Neural cell (in vitro differentiated cells): ENCODE measurements around the gene ADRB1.

Source experiments
- POLR2AphosphoS5 ChIP-seq: IDR thresholded peaks from 2 replicates; pipeline ENCODE4 v1.6.1; 2012
- TAF1 ChIP-seq: IDR thresholded peaks from 2 replicates; pipeline ENCODE4 v1.6.1; 2012; ENCODE audit warnings: low read depth
- TF ChIP-seq, protein P1 (sequence below): fragments of 450-650 bp; IDR thresholded peaks from 2 replicates; pipeline ENCODE4 v1.5.1; 2014; ENCODE audit warnings: antibody characterized with exemption, mild to moderate bottlenecking, moderate library complexity; ENCODE audit not compliant: poor library complexity, severe bottlenecking
- TF ChIP-seq, protein P2 (sequence below): IDR thresholded peaks from 2 replicates; pipeline ENCODE4 v1.6.1; 2012; ENCODE audit warnings: borderline replicate concordance

DNA sequence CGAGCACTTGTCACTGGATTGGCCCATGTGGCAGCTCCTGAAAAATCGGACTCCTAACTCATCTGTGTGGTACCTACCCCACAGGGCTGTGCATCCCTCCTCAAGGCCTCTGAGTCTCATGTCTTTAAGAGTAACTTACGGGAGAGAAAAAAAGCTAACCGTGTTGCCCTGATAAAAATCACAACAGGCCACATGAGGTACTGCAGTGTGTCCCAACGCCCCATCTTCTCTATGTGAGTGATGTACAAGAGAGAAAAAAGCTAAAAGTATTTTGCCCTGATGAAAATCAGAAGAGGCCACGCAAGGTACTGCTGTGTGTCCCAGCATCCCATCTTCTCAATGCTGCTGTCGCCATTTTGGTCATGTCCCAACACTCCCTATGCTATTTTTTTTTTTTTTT is 41.2 kb upstream of the ADRB1 start:
- TF ChIP-seq POLR2AphosphoS5 (no peak), TAF1 (no peak)
- TF ChIP-seq, protein P1, sequence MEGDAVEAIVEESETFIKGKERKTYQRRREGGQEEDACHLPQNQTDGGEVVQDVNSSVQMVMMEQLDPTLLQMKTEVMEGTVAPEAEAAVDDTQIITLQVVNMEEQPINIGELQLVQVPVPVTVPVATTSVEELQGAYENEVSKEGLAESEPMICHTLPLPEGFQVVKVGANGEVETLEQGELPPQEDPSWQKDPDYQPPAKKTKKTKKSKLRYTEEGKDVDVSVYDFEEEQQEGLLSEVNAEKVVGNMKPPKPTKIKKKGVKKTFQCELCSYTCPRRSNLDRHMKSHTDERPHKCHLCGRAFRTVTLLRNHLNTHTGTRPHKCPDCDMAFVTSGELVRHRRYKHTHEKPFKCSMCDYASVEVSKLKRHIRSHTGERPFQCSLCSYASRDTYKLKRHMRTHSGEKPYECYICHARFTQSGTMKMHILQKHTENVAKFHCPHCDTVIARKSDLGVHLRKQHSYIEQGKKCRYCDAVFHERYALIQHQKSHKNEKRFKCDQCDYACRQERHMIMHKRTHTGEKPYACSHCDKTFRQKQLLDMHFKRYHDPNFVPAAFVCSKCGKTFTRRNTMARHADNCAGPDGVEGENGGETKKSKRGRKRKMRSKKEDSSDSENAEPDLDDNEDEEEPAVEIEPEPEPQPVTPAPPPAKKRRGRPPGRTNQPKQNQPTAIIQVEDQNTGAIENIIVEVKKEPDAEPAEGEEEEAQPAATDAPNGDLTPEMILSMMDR = no peak
- TF ChIP-seq, protein P2, sequence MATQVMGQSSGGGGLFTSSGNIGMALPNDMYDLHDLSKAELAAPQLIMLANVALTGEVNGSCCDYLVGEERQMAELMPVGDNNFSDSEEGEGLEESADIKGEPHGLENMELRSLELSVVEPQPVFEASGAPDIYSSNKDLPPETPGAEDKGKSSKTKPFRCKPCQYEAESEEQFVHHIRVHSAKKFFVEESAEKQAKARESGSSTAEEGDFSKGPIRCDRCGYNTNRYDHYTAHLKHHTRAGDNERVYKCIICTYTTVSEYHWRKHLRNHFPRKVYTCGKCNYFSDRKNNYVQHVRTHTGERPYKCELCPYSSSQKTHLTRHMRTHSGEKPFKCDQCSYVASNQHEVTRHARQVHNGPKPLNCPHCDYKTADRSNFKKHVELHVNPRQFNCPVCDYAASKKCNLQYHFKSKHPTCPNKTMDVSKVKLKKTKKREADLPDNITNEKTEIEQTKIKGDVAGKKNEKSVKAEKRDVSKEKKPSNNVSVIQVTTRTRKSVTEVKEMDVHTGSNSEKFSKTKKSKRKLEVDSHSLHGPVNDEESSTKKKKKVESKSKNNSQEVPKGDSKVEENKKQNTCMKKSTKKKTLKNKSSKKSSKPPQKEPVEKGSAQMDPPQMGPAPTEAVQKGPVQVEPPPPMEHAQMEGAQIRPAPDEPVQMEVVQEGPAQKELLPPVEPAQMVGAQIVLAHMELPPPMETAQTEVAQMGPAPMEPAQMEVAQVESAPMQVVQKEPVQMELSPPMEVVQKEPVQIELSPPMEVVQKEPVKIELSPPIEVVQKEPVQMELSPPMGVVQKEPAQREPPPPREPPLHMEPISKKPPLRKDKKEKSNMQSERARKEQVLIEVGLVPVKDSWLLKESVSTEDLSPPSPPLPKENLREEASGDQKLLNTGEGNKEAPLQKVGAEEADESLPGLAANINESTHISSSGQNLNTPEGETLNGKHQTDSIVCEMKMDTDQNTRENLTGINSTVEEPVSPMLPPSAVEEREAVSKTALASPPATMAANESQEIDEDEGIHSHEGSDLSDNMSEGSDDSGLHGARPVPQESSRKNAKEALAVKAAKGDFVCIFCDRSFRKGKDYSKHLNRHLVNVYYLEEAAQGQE = no peak
